Activated naive CD4-positive, alpha-beta T cell treated with anti-CD3 and anti-CD28 coated beads, Interleukin-2, amount 10 ng/mL, durations not matched to agents 7 days and 5 days (primary cell): ENCODE measurements around the gene APOA5.

Experiments
- CTCF ChIA-PET: fragments of 350-600 bp; sonication (Branson Sonifier 250); formaldehyde crosslinking; loops from one replicate; lab custom pipeline; 2021; ENCODE audit warnings: antibody characterized with exemption; lab: Charles Lee
- DNase-seq: peaks from one replicate; pipeline ENCODE4 v3.0.0-alpha.2; 2020
- H3K27ac Mint-ChIP-seq: one replicate; pipeline ENCODE4 v1.8.0; 2021; ENCODE audit warnings: mild to moderate bottlenecking, moderate library complexity, mixed read lengths
- H3K27me3 Mint-ChIP-seq: one replicate; pipeline ENCODE4 v1.8.0; 2021; ENCODE audit warnings: mild to moderate bottlenecking, mixed read lengths
- H3K36me3 Mint-ChIP-seq: one replicate; pipeline ENCODE4 v1.8.0; 2021; ENCODE audit warnings: mixed read lengths
- H3K4me1 Mint-ChIP-seq: one replicate; pipeline ENCODE4 v1.8.0; 2021; ENCODE audit warnings: mixed read lengths
- H3K4me3 Mint-ChIP-seq: one replicate; pipeline ENCODE4 v1.8.0; 2021; ENCODE audit warnings: mild to moderate bottlenecking, moderate library complexity, mixed read lengths
- H3K9me3 Mint-ChIP-seq: one replicate; pipeline ENCODE4 v1.8.0; 2021; ENCODE audit warnings: mixed read lengths

The APOA5 gene

GRCh38 chr11:116750070-116750718 is 41.5 kb downstream of the APOA5 start:
- Mint-ChIP-seq H3K4me3 (no peak overlapping the region), H3K4me1 (no peaks in the 10 kb centered on the region), H3K36me3 (peaks cover 38% of the 10 kb centered on the region), H3K9me3 (no peaks in the 10 kb centered on the region), H3K27me3 (no peaks in the 10 kb centered on the region), H3K27ac (no peak overlapping the region)
- no peak for DNase-seq
- CTCF ChIA-PET: interaction anchor here (1.0 kb wide), 1 partner anchor 18 kb away, joined by 3 read pairs; no protein-coding TSS in a partner anchor

GRCh38 chr11:116742104-116742503 is 49.6 kb downstream of the APOA5 start:
- H3K4me1 Mint-ChIP-seq: no peaks in the 10 kb centered on the region
- H3K4me3 Mint-ChIP-seq: no peak overlapping the region
- CTCF ChIA-PET: interaction anchor here (1.1 to 3.0 kb wide), 5 partner anchors 9 to 364 kb away, joined by 3 to 32 read pairs (median 4); no protein-coding TSS in a partner anchor
- no peaks in the 10 kb centered on the region for H3K9me3 Mint-ChIP-seq
- H3K27me3 Mint-ChIP-seq: no peaks in the 10 kb centered on the region
- H3K36me3 Mint-ChIP-seq: peaks cover 9% of the 10 kb centered on the region
- no peak overlapping the region for H3K27ac Mint-ChIP-seq
- no peak for DNase-seq

GRCh38 chr11:116740741-116741140 is 50.9 kb downstream of the APOA5 start:
- Mint-ChIP-seq H3K9me3 (no peaks in the 10 kb centered on the region), H3K4me3 (no peak overlapping the region), H3K27ac (no peak overlapping the region), H3K4me1 (no peaks in the 10 kb centered on the region), H3K36me3 (peaks cover 5% of the 10 kb centered on the region), H3K27me3 (no peaks in the 10 kb centered on the region)
- DNase-seq: no peak
- CTCF ChIA-PET: interaction anchor here (0.6 to 0.7 kb wide), 2 partner anchors 9 to 1255 kb away, joined by 3 read pairs; no protein-coding TSS in a partner anchor
